ENCODE results near the gene STAT2.

DNA sequence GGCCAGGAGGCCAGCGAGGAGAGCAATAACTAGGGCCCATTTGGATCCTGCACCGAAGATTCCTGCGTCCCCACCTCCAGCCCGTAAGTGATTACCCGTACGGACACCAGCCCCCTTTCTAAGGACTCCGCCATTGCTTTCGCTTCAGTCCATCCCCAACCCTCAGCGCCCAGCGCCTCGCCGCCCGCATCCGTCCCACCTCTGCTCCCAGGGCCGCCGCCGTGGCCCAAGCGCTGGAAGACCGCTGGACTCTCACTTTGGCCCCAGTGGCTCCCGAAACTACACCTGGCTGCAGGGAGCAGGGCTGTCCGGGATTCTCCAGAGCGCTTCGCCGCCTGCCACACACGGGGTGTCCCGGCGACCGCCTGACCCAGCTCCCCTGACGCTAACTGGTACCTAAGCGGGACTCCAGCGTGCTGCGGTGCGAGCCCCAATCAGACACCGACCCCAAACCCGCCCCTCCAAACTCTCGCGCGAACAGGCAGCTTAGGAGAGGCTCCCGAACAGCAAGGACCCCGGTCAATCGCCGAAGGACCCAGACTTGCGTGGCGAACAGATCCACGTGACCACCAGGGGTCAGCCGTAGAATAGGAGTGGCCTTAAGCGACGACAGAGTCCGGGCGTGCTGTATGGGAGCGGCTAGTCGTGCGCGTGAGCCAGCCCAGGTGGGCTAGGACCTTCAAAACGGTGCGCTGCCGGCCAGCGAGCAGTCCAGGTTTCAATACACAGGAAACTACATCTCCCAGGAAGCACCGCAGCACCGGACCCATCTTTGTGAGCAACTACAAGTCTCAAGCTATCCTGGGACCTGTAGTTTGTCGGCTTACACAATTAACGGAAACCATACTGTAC lies 44.1 kb downstream of the STAT2 start, which contains the start of gene CNPY2:
- no peak for TF ChIP-seq EP300 (IDR thresholded peaks at IDR 0.05)
- peak in 3 of 4 donors; percentile 63 to 84 (median 76) for TF ChIP-seq POLR2A (IDR thresholded peaks at IDR 0.05)
- peak; percentile 76 to 80 for TF ChIP-seq POLR2AphosphoS5 (IDR thresholded peaks at IDR 0.05)
- TF ChIP-seq, protein P1, sequence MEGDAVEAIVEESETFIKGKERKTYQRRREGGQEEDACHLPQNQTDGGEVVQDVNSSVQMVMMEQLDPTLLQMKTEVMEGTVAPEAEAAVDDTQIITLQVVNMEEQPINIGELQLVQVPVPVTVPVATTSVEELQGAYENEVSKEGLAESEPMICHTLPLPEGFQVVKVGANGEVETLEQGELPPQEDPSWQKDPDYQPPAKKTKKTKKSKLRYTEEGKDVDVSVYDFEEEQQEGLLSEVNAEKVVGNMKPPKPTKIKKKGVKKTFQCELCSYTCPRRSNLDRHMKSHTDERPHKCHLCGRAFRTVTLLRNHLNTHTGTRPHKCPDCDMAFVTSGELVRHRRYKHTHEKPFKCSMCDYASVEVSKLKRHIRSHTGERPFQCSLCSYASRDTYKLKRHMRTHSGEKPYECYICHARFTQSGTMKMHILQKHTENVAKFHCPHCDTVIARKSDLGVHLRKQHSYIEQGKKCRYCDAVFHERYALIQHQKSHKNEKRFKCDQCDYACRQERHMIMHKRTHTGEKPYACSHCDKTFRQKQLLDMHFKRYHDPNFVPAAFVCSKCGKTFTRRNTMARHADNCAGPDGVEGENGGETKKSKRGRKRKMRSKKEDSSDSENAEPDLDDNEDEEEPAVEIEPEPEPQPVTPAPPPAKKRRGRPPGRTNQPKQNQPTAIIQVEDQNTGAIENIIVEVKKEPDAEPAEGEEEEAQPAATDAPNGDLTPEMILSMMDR (IDR thresholded peaks at IDR 0.05) = peak in 4 of 6 experiments; percentile 25 to 57 (median 44)
